HG03354 (cell line): ENCODE results near the gene LIN54.
"Not testable (repeated sequence)": the region's sequence is repeated elsewhere in the genome, so short reads cannot be mapped to it uniquely, and the experiment has no call there.

Experiments used
- ATAC-seq: cut with Tn5 transposase; IDR thresholded peaks from one replicate; pipeline ENCODE4 v1.9.1; 2021; ENCODE audit warnings: mild to moderate bottlenecking; ENCODE audit not compliant: unreplicated experiment, poor library complexity, severe bottlenecking

LIN54 gene

DNA sequence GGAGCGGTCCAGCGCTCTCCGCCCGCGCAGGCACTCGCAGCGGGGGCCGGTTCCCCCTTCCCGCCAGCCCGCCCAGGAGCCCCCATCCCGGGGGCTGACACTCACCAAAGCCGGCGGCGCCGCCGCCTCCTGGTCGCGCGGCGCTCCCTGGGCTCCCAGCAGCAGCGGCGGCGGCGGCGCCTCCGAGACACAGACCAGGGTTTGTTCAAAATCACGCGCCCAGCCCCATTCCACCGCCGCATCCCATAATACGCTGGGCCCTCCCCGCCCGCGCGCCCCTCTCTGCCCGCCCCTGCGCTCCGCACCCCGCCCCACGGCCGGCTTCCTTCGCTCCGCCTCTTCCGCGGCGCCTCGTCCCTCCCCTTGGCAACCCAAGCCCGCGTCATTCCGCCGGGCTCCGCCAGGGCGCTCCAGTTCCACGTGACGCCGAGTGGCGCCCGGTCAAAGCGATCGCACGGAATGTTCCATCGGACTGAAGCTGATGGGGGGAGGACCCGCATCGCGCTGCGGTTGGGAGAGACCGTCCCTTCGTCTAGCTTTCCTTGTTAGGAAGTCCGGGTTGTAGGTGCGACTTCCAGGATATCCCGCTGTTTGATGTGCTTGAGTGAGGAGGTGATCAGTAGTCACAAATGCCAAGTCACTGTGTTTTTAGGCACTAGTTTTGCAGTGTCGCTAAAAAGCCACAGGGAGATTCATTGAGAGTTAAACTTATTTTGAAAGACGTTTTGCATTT lies 2.2 kb upstream of the LIN54 start:
- ATAC-seq: peak; percentile 82

DNA sequence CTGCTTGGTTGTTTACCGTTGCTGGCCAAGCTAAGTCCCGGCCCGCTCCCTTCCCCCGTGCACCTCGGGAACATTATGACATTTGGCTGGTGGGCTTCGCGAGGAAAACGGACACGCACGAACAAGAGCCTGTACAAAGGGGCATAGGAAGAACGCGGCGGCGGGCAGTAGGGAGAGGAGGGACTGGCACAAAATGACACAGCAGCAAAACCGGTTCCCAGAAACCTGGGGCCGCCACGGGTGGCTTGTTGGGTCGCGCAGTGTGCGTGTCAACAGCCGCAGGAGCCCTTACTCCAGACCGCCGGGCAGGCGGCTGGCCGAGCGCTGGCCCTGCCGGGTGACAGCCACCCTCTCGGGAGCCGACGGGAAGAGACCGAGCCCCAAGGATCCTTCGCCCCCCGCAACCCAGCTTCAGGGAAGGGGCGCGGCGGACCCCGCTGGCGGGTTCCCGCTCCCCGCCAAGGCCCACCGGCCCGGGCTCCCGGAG lies 1.6 kb upstream of the LIN54 start:
- ATAC-seq: peak; percentile 19

DNA sequence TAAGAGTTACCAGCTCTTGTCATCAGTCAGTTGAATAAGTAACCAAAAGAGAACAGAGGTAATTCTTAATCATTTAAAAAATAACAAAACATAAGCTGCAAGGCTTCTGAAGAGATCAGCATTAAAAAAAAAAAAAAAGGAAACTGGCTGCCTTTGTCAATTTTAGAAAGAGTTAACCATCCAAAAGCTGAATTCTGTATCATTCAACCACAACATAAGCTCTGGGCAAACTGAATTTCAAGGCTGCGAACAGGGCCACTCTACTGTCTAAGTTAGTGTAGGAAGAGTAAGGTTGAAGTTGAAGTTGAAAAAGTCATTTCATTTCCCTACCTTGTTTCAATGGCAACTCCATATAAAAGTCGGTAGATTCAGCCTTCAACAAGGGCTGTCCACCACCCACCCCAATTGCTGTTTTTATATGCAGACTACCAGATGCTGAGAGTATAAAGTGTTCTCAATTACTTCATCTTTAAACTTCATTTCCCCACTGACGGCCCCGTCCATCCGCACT lies 1.1 kb upstream of the LIN54 start:
- ATAC-seq: no peak

DNA sequence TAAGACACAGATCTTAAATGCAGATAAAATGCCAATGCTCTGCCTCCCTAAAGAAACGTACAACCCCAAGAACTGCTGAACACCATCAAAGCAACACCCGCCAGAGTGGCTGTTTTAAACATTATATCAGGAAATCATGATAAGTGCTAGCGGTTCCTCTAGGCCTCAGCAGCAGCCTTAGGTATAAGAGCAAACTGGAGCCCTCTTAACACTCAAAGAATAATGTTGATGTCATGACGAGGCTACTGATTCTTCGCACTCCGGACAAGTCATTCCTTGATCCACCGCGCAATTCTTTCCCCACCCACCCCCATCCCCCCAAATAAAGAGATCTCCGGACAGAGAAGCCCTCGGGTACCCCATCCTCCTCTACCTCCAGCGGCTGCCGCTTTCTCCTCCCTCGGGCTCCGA lies 507 bp downstream of the LIN54 start:
- no peak for ATAC-seq

DNA sequence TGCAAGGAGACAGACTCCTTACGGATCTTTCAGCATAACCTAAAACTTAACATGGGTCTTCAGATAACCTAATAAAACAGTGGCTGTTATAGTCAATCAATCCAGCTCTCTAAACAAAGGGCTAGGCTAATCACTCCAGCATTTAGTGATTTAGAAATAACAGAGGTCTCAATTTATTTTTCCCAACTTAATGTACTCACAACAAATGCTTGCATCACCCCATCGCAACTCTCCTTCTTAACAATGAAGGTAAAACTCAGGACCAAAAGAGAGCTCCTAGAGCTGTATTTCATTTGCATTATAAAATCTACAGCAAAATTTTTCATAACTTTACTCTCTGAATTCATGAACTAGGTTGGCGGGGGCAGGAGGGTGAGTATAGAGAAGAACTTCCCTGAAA lies 1.1 kb downstream of the LIN54 start:
- no peak for ATAC-seq

DNA sequence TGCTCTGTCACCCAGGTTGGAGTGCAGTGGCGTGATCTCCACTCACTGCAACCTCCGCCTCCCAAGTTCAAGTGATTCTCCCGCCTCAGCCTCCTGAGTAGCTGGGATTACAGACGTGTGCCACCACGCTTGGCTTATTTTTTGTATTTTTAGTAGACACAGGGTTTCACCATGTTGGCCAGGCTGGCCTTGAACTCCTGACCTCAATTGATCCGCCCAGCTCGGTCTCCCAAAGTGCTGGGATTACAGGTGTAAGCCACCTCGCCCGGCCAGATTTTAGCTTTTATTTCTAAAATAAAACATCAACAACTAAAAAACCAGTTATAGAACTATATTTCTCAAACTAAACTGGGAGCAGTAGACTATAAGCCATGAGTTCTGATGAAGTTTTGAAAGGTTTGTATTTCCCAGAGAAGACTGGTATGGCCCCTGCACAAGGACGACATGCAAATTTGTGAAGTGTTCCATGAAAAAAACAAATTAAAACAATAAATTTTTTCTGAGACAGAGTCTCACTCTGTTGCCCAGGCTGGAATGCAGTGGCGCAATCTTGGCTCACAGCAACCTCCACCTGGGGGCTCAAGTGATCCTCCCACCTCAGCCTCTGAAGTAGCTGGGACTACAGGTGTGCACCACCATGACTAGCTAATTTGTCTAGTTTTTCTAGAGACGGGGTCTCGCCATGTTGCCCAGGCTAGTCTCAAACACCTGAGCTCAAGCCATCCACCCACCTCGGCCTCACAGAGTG lies 7.4 kb downstream of the LIN54 start:
- ATAC-seq: not testable (repeated sequence)

DNA sequence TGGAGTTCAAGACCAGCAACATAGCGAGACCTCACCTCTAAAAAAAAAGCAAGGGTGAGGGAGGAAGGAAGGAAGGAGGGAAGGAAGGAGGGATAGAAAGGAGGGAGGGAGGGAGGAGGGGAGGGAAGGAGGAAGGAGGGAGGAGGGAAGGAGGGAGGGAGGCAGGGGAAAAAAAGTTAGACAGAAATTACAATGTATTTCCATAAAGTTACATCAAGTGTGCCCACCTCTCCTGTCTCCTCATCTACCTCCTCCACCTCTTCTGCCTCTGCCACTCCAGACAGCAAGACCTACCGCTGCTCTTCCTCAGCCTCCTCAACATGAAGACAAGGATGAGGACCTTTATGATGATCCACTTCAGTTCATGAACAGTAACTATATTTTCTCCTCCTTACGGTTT lies 8.3 kb downstream of the LIN54 start:
- ATAC-seq: no peak

DNA sequence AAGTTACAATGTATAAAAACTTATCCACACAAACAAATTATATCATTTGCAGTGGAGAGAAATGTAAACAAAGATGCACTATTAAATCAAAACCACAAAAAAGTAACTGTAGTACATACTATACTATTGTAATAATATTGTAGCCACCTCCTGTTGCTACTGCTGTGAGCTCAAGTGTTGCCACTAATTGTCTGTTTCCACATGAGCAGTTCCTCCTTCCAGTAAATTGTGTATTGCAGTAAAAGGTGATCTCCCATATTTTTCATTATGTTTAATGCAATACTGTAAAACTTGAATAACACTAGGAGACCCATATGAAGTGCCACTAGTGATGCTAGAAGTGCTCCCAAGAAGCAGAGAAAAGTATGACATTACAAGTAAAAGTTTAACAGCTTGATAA lies 11.7 kb downstream of the LIN54 start:
- ATAC-seq: no peak

DNA sequence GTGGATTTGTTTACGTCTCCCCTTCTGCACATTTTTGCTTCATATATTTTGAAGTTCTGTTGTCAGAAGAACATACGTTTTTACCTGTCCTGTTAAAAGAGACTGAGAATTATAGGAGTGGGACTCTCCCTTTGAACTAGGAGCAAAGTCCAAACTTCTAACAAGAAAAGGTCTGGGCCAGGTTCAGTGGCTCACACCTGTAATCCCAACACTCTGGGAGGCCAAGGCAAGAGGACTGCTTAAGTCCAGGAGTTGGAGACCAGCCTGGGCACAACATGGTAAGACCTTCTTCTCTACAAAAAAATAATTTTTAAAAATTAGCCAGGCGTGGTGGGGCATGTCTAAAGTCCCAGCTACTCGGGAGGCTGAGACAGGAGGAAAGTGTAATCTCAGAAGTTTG lies 15.8 kb downstream of the LIN54 start:
- no peak for ATAC-seq

DNA sequence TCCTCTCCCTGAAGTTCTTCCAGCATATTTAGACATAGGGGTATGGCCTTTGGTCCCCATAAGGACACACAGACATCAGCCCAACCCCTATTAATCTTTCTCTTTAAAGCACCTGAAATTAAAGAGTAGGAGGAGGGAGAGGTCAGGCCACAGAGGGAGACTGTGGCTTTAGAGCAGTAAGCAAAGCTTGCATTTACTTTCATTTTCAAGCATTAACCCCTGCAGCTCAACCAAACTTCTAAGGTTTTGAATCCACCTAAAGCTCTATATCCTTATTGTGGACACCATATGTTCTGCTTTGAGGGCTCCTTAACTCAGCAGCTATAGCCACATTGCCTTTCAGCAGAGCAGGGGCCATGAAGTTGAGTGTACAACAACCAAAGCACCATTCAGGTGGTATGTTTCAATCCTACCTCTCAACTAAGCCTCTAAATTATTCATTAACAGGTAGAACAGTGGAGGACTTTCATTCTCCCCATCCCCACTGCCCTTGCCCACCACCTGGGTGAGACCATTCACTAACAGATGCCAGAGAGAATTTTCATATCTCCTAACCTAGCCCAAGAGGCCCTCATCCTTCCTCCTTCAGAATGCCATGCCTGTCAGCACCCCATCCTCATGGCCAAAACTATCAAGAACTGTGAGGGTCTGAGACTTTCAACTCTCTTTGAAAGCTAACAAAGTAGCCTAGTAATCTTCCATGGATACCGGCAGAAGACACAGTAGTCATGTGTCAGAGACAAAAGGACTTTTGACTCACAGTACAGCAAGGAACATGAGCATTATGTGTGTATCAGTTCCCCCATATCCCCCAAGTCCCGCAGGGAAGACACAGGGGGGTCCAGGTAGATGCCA lies 20.8 kb downstream of the LIN54 start:
- peak; percentile 94 for ATAC-seq

DNA sequence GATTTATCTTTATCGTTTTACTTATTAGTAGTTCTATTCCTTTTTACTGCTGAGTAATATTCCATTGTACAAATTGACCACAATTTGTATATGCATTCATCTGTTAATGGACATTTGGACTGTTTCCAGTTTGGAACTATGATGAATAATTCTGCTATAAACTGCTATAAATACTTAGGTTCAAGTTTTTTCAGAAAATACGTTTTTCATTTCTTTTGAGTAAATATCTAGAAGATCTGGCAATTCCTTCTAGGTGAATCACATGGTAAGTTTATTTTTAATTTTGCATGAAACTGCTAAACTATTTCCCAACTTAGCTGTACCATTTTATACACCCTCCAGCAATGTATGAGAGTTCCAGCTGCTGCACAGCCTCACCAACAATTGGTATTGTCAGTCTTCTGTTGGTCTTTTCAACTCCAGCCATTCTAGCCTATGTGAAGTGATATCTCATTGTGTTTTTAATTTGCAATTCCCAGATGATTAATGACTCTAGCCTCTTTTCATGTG lies 22.2 kb downstream of the LIN54 start:
- ATAC-seq: no peak

DNA sequence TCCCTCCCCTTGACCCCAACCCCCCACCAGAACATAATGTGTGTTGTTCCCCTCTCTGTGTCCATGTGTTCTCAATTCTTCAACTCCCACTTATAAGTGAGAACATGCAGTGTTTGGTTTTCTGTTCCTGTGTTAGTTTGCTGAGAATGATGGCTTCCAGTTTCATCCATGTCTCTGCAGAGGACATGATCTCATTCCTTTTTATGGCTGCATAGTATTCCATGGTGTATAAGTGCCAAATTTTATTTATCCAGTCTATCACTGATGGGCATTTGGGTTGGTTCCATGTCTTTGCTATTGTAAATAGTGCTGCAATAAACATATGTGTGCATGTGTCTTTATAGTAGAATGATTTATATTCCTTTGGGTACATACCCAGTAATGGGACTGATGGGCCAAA lies 23.1 kb downstream of the LIN54 start:
- not testable (repeated sequence) for ATAC-seq

DNA sequence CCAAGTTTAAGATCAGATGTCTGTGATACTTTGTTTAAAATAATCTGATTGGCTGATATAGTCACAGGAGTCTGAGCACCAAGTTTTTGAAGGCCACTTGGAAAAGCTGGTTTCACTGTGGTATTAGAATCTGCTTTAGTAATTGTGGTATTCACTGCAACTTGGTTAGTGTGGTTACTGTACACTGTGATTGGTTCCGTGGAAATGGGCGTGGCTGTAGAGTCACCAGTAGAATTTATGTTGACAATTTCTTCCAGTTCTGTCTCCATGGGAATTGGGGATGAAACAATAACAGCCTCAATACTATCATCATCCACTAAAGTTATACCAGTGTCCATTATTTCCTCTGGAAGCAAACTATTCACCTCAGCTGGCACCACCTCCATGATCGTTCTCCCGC lies 26.2 kb downstream of the LIN54 start:
- ATAC-seq: no peak

DNA sequence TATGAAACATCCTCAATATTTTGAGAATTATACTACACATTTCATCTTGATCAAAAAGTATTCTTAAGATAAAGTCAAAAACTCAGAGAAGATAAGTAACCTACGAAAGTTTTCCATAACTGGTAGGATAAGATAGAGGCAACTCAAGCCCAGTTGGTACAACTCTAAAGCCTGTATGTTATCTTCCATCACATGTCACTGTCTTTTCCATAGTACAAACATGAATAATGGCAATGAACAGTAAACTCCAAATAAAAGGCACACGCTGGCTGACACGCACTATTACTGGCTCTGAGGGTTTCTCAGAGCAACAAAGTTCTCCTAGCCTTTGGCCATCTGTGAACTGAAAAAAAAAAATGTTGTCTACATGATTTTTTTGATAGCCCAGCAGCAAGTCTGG lies 27.2 kb downstream of the LIN54 start:
- no peak for ATAC-seq

DNA sequence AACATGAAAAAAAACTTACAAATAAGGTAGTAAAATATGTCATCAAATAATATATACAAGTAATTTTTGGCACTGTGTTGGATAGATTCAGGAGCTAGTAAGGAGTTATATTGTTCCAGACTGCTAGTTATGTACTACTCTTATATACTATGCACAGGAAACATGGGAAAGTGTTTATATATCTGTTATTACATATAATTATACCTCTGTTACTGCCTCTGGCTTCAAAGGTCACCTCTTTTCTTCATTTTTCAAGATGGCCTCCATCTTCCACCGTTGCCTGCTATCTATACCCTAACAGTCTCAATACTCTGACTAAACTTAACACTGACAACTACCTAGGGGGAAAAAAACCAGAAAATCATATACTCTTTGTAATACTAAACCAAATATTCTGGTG lies 29.5 kb downstream of the LIN54 start:
- no peak for ATAC-seq

DNA sequence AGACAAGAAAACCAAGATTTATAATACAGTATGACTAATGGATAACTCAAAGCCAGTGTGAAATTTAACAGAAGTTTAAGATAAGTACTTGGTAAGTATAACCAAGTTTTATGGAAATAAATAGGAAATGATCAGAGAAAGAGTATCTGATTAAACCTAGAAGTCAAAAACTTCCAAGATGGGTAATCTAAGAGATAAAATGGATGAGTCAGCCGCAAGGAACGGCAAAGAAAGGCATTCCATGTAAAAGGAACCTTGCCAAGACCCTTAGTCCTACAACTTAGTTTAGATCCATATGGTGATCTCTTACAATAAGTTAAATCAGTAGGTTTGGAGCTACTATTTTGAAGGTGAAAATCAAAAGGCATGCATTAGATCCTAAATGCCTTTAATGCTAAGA lies 34.8 kb downstream of the LIN54 start:
- no peak for ATAC-seq

DNA sequence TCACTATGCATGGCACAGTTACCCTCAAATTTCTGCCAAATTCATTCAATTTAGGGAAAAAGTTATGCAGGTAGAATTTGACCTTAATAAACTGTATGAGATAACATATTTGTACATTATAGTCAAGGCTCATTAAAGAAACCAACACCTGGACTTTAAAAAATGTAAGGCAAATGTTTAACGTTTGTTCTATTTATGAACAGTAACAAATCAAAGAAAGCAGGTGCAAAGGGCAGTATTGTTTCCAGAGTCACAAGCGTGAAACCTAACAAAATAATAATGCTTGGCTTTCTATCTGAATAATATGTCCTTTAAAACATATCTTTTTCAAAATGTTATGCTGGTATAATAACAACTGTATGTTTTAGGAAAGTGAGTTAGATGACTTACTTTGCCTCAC lies 41.2 kb downstream of the LIN54 start:
- ATAC-seq: no peak

DNA sequence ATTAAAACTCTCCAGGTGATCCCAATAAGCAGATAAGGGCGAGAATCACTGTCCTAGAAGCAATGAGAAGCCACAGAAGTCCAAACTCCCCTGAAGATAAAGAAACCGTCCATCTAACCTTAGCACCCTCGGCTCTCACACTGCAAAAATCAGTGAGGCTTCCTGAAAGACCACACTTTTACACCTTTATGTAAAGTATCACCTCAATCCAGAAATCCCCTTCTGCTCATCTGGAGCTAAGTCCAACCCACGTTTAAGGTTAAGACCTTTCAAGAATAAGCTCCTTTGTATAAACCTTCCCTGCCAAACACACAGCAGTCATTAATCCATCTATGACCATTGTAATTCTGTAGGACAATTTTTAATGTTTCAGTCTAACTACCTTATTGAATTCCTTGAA lies 41.7 kb downstream of the LIN54 start:
- no peak for ATAC-seq

DNA sequence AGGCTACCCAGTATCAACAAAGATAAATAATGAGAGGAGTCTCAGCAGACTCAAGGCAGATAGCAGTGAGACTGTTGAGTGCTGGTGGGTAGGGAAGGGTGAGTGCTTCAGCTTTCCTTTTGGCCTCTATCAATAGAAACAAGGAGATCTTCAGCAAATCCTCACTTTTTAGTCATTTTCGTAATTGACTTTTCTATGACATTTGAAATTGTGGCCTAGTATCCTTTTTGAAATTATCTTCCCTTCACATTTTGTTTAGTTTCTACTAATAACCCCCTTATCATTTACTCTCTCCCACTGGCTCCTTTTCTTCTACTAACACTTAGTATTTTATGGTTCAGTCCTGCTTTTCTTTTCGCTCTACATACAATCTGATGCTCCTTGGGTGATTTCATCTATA lies 44.9 kb downstream of the LIN54 start:
- ATAC-seq: no peak

DNA sequence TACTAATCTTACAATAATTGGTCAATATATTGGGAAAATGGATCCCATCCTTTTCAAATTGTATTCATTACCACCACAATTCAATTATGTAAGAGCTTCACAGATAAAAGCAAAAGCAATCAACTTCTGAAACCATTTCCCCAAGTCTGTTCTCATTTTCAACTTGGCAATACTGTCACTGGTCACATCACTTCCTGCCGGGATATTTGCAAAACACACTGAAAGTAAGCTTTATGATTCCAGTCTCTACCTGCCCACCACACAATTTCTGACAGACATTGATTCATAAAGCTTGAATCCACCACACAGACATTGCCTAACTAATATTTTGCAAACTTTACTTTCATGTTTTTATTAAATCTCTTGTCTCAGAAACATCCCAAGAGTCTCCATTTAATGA lies 53.6 kb downstream of the LIN54 start:
- no peak for ATAC-seq
